Amygdala (tissue), 56 donors: ENCODE results near the gene OR2B2.

Source experiments
- DNase-seq, 56 donors: peaks; one replicate each; lab custom pipeline; 2025; lab: John Stamatoyannopoulos, UW

Gene OR2B2

DNA sequence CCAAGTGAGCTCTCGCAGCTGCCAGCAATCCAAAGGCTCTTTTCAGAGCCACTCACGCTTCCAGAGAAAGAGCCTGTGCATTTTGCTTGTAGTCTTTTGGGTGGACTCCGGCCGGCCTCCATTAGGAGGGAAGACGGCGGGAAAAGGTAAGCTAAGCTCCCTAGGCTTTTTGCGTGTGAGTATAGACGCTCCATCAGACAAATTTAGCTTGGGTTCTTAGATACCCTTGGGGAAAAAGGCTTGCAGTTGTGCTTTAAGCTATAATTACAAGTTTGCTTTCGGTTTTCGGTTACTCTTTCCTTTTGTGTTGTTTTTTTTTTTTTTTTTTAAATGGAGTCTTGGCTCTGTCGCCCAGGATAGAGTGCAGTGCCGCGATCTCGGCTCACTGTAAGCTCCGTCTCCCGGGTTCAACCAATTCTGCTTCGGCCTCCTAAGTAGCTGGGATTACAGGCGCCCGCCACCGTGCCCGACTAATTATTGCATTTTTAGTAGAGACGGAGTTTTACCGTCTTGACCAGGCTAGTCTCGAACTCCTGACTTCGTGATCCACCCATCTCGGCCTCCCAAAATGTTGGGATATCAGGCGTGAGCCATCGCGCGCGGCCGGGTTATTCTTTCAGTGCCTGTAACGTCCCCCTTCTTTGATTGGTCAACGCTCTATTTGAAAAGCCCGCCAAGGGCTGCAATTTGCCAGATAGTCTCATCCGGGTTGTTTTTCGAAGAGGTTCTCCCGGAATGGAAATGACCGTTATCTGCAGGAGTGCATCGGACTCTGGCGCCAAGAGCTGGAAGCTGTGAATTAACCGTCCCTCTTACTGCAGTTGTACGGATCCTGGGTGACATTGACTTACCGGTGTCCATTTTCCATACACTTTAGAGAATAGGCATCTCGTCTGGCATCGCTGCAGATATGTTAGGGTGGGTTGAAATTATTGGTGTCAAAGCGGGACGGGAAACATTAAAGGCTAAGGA lies 18.1 kb downstream of the OR2B2 start:
- DNase-seq, result peak in 52 of 56 donors; percentile 19 to 89 (median 62)

- peak in 37 of 56 donors; percentile 4 to 63 (median 29) for DNase-seq
Measured at GRCh38 chr6:27893059-27893835, 18.9 kb downstream of the OR2B2 start.

GRCh38 chr6:27892649-27893058 lies 19.5 kb downstream of the OR2B2 start:
- DNase-seq, result no peak

- DNase-seq, result no peak
Measured at GRCh38 chr6:27891320-27891875, 20.8 kb downstream of the OR2B2 start.

DNA sequence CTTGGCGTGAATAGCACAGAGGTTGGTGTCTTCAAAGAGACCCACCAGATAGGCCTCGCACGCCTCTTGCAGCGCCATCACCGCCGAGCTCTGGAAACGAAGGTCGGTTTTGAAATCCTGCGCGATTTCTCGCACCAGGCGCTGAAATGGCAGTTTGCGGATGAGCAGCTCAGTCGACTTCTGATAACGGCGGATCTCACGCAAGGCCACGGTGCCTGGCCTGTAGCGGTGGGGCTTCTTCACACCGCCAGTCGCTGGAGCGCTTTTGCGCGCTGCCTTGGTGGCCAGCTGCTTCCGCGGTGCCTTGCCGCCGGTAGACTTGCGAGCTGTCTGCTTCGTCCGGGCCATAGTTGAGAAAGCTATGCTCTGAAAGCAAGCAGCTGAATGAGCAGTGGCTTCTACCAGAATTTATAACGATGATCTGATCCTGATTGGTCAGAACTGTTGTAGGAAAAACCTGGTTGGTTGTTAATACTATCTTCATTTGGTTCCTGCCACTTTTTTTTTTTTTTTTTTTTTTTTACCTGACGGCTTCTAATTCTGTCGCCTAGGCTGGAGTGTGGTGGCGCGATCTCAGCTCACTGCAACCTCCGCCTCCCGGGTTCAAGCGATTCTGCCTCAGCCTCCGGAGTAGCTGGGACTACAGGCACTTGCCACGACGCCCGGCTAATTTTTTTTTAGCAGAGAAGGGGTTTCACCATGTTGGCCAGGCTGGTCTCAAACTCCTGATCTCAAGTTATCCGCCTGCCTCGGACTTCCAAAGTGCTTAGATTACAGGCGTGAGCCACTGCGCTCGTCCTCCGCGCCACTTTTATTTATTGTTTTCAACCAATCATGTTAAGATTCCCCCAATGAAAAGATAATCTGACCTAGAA lies 21.5 kb downstream of the OR2B2 start:
- DNase-seq, result peak in 4 of 56 donors; percentile 4 to 38 (median 14)

DNA sequence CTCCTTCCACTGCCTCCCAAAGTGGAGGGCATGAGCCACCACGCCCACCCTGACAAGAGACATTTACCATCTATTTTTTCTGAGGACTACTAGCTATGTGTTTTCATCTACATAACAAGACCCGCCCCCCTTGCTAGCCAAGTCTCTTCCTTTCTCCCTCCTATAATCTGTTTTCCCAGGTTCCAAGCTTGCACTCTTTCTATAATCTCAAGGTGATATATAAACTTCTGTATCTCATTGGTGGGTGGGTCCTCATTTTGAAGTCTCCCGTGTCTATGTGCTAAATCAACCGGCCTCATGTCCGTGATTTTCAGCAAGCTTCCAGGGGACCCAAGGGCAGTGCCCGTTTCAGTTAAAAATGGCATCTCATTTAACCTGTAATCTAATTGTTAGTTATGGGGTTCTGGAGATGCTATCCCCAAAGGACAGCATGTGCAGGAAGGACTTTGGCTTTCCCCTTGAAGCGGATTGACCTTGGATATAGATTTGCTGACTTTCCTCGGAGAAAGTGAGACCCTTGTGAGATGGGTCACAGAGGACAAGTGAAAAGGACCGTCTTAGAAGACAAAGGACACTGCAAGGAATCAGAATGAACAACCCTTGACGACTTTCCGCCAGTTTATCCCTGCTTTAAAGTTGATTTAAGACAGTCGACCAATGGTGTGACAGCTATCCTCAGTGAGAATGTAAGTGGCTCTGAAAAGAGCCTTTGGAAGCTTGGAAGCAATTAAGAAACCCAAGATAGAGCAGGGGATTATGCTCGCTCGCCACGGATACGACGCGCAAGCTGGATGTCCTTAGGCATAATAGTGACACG lies 22.4 kb downstream of the OR2B2 start:
- no peak for DNase-seq

DNA sequence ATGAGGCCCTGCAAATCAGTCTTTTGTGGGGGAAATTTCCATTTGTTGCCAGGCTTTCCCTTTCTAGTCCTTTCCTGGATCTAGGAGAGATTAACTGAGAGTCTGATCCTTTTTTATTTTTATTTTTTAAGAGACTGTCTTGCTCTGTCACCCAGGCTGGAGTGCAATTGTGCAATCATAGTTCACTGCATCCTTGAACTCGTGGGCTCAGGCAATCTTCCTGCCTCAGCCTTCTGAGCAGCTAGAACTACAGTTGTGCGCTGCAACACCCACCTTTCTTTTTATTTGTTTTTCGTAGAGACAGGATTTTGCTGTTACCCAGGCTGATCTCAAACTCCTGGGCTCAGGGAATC lies 22.9 kb downstream of the OR2B2 start:
- no peak for DNase-seq

DNA sequence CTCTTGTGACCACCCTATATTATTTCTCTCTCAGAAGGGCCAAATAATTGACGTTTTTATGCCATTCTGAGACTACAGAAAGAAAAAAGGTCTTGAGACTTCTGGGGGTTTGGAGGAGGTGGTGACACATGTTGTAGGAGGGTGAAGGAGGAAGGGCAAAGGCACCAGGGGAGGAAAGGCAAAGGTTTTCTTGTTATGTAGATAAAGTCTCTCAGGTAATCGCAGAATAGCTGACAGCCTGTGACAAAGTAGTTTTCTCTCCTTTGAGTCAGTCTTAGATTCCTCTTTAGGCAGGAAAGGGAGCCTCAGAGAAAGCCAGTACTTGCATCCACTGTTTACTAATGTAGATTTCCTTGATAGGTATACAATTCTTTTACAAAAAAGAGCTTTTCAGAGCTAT lies 23.6 kb downstream of the OR2B2 start:
- no peak for DNase-seq

- DNase-seq, result no peak
Measured at GRCh38 chr6:27886073-27886472, 26.1 kb downstream of the OR2B2 start.

DNA sequence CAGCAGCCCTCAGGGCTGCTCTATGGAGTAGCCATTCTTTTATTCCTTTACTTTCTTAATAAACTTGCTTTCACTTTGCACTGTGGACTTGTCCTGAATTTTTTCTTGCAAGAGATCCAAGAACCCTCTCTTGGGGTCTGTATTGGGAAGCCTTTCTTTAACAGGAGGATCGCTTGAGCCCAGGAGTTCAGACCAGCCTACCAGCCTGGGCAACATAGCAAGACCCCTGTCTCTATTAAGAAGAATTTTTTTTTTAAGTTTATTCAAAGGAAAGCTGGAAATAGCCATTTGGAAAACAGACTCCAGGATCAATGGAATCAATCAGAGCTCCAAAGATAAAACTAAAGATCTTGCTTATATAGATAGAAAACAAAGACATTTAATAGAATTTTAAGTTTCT lies 29.1 kb downstream of the OR2B2 start:
- DNase-seq, result no peak

GRCh38 chr6:27882624-27883023 lies 29.6 kb downstream of the OR2B2 start:
- no peak for DNase-seq

DNA sequence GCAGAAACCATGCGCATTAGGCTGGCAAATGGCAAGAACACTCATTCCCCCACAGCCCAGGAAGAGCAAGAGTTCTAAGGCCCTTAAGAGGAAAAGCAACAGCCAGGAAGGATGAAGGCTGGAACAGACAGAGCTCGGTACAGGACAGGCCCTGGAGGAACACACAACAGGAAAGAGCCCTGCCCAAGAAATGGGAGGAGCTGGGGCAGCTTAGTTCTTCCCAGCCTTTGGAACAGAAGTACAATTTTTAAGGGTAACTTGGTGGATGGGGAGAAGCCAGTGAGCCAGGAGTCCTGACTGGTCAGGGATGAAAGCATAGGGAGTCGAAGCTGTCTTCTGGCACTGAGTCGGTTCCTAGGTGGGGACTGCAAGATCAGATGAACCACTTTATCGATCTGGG lies 32.4 kb downstream of the OR2B2 start:
- DNase-seq, result no peak

GRCh38 chr6:27874016-27874415 lies 38.2 kb downstream of the OR2B2 start:
- no peak for DNase-seq

DNA sequence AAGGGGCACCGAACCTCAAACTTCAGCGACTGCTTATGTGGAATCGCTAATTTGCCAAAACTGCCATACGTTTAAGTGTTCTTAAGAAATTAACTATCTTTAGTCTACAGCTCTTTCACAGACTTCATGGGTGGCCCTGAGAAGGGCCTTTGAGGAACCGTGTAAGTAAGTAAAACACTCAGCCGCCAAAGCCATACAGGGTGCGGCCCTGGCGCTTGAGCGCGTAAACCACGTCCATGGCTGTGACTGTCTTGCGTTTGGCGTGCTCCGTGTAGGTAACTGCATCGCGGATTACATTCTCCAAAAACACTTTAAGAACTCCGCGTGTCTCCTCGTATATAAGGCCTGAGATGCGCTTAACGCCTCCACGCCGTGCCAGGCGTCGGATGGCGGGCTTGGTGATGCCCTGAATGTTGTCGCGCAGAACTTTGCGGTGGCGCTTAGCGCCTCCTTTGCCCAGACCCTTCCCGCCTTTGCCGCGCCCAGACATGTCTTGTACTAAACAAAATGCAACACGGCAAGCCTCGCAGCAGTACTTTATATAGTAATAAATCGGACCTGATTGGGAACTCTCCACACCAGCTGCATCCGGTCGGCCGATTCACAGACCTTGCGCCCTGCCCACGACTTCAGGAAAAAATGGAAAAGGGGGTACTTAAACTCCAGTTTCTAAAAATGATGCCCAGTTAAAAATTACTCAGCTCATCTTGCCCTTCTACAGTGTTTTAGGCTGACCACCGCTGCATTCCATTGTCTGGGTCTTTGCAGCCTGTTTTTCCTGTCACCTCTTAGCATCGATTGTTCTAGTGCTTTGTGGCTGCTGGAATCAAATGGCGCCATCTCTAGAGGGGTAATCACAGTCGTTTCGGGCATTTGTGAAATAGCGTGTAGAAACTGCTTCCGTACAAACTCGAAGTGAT lies 38.9 kb downstream of the OR2B2 start:
- DNase-seq, result peak in 4 of 56 donors; percentile 7 to 36 (median 16)

DNA sequence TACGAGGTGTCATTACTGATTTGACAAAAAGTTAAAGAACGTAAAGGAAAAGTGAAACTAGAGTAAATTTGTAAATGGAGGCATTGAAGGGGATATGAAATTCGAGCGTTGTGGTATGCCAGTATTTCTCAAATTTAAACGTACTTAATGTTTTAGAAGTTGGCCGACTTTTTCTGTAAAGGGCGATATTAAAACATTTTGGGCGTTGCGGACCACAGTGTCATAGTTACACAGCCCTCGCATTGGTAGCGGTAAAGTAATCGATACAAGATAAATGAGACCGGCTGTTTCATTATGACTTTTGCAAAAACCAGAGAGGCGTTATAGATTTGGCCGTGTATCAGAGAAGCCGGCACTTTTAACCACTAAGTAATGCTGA lies 39.6 kb downstream of the OR2B2 start:
- DNase-seq, result no peak

GRCh38 chr6:27871924-27872638 lies 40.1 kb downstream of the OR2B2 start:
- DNase-seq, result peak in 9 of 56 donors; percentile 8 to 55 (median 13)

- DNase-seq, result no peak
Measured at GRCh38 chr6:27870291-27870870, 41.8 kb downstream of the OR2B2 start.
